Heart right ventricle (tissue), 16 donors: ENCODE measurements around the gene SH3RF3. TPM values are rescaled to one million over a fixed set of nuclear protein-coding genes. Genes with fewer than 3 reads are reported as not detected.

ENCODE experiments used
- ATAC-seq, 8 donors: fragments of 200-7000 bp; cut with Tn5 transposase; one replicate each; pipeline ENCODE4 v1.9.1; 2020; ENCODE audit warnings: mild to moderate bottlenecking in 8 of 8, moderate library complexity in 8 of 8, moderate number of reproducible peaks in 1 of 8
- DNase-seq, 2 donors: peaks; one replicate each; pipeline ENCODE4 v3.0.0-alpha.2; 2020
- H3K27ac ChIP-seq, 10 donors: fragments of 200-600 bp; sonication (generic) in 2 of 10; one replicate each; pipeline versions ENCODE4 v1.5.0 to v1.8.0; 2020 to 2022; ENCODE audit warnings: mild to moderate bottlenecking in 3 of 10
- H3K27me3 ChIP-seq, 7 donors: fragments of 200-600 bp; one replicate each; pipeline ENCODE4 v1.8.0; 2021 to 2022; ENCODE audit warnings: mild to moderate bottlenecking in 2 of 7
- H3K36me3 ChIP-seq, 9 donors: fragments of 200-600 bp; sonication (generic) in 1 of 9; one replicate each; pipeline versions ENCODE4 v1.5.0 to v1.8.0; 2020 to 2022; ENCODE audit warnings: mild to moderate bottlenecking in 2 of 9
- H3K4me1 ChIP-seq, 9 donors: fragments of 200-600 bp; sonication (generic) in 1 of 9; one replicate each; pipeline versions ENCODE4 v1.5.0 to v1.8.0; 2020 to 2022; ENCODE audit warnings: mild to moderate bottlenecking in 4 of 9
- H3K4me3 ChIP-seq, 10 donors: fragments of 200-600 bp; sonication (generic) in 2 of 10; one replicate each; pipeline versions ENCODE4 v1.5.0 to v1.8.0; 2020 to 2022; ENCODE audit warnings: mild to moderate bottlenecking in 7 of 10, moderate library complexity in 2 of 10
- H3K9me3 ChIP-seq, 11 donors: fragments of 200-600 bp in 10 of 11; sonication (generic) in 2 of 11; one replicate each; pipeline versions ENCODE4 v1.5.0 to v1.8.0; 2013 to 2022; ENCODE audit warnings: mild to moderate bottlenecking in 2 of 11, control low read depth in 1 of 11, moderate library complexity in 1 of 11
- WGBS, 2 donors: extraction: QIAGEN DNeasy Blood & Tissue Kit; methylation state at CpG; one replicate each; pipeline ENCODE4 v1.1.7; 2013; ENCODE audit warnings: inconsistent platforms in 1 of 2; 5-methylcytosine and 5-hydroxymethylcytosine counted together
- intact Hi-C, 10 donors: fragments of 100-400 bp; cut with DNase I; formaldehyde crosslinking; loops; one replicate each; pipeline versions ENCODE4 v1.11.1 to v1.14.2; 2022
- polyA plus RNA-seq, 2 donors: library from polyadenylated mRNA; stranded (reverse); fragments of 200-250 nt; gene quantifications; one replicate each; pipeline ENCODE4 v1.2.3, GENCODE V29; 2013
- total RNA-seq, 10 donors: library from RNA; stranded (reverse); fragmentation: NEBNext Ultra II Directional in 3 of 10; extraction: Animal tissue kit (Norgen Biotek cat#: 25700) in 3 of 10; gene quantifications; one replicate each; pipeline versions ENCODE4 v1.2.1 to v1.2.4, GENCODE V29; 2021 to 2023
- TF ChIP-seq, protein P1 (sequence below), 9 donors: fragments of 200-600 bp; sonication (generic) in 2 of 9; IDR thresholded peaks; one replicate each; pipeline versions ENCODE4 v1.5.0 to v1.8.0; 2021 to 2022; ENCODE audit warnings: antibody characterized with exemption in 9 of 9, mild to moderate bottlenecking in 5 of 9, moderate library complexity in 1 of 9
- donor health status: Arrhythmogenic right ventricular cardiomyopathy.
- donor health status: ischemic (EF 13 %, LVEDD 7.1; RV severe dilation, severe dysfunction).
- donor health status: healthy with polysubstance abuse.
- donor health status: DM: no; HTN: yes; CAD: no.
- donor health status: DM: no; HTN: no; CAD: no.
- donor health status: ischemic (EF 25% LVEDD 6.9; RV normal size, moderate dysfunction).
- donor health status: ischemic (EF 25% LVEDD 5.7; RV mildly dilated, moderate dysfunction).
- donor health status: healthy.
- donor health status: DM: yes; HTN: yes; CAD: no.
- donor health status: Ischemic cardiomyopathy.
- donor health status: ischemic (EF 35%, LVEDD 5.7; RV mildly dilated, moderate dysfunction).
- donor health status: nonischemic (EF 11% LVEDD 7.7; RV severe dilation, severe dysfunction).
- donor health status: DM: yes; HTN: yes; CAD: no.
- donor health status: PGD.
- donor health status: ischemic (EF 29% LVEDD 5.4; RV normal size, mild dysfunction).
- donor health status: nonischemic (EF 23%, LVEDD 6.1; RV moderate dilation, normal function).

The SH3RF3 gene
- total and polyA plus RNA-seq, 12 donors: 5.0 to 11.5 (median 8.6) TPM

DNA sequence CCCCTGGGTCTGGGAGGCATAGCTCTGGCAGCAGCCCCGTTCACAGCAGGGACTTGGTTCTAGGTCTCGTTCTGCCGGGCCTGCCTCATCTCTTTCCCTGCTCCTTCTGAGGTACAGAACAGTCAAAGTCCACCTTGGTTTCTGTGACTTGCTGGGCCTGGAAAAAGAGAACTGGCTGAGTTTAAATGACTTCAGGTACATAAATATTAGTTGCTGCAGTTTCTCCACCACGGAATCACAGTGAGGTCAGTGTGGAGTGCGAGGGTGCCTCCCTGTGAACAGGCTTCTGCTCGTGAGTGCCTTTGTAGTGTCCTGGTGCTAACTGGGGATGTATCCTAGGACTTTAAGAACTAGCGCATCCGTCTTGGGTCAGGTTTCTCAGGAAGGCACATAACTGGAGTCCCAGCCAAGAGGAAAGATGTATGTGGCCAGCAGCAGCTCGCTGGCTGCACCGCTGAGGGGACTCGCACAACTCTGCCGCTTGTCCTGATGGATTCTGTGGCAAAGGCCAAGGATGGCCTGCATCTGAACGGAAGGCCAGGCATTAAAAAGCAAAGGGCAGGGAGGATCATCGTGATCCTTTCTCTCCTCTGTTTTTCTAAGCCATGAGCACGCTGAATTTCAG lies 188.6 kb downstream of the SH3RF3 start:
- DNase-seq: no peak
- H3K27me3 ChIP-seq: no peaks in the 10 kb centered on the region
- TF ChIP-seq, protein P1, sequence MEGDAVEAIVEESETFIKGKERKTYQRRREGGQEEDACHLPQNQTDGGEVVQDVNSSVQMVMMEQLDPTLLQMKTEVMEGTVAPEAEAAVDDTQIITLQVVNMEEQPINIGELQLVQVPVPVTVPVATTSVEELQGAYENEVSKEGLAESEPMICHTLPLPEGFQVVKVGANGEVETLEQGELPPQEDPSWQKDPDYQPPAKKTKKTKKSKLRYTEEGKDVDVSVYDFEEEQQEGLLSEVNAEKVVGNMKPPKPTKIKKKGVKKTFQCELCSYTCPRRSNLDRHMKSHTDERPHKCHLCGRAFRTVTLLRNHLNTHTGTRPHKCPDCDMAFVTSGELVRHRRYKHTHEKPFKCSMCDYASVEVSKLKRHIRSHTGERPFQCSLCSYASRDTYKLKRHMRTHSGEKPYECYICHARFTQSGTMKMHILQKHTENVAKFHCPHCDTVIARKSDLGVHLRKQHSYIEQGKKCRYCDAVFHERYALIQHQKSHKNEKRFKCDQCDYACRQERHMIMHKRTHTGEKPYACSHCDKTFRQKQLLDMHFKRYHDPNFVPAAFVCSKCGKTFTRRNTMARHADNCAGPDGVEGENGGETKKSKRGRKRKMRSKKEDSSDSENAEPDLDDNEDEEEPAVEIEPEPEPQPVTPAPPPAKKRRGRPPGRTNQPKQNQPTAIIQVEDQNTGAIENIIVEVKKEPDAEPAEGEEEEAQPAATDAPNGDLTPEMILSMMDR (IDR thresholded peaks at IDR 0.05): no peak
- H3K4me1 ChIP-seq: peaks cover 5 to 60% (median 45%) of the 10 kb centered on the region in 9 donors
- H3K4me3 ChIP-seq: peak overlapping the region in 2 of 10 donors; percentile 8 to 18
- intact Hi-C loops: loop anchor here in 2 of 10 donors (1.0 to 5.0 kb wide), 4 partner anchors 35 to 190 kb away; partner anchors contain the start of gene SH3RF3 (in 1 of the 2)
- ATAC-seq: no peak
- peak overlapping the region in 9 of 10 donors; percentile 11 to 85 (median 66) for H3K27ac ChIP-seq
- WGBS, 2 donors: 69 to 83% methylated on average over 15 of the region's 15 CpGs
- H3K9me3 ChIP-seq: no peaks in the 10 kb centered on the region
- H3K36me3 ChIP-seq: no peaks in the 10 kb centered on the region

GRCh38 chr2:109318150-109318948 lies 189.3 kb downstream of the SH3RF3 start:
- H3K36me3 ChIP-seq: no peaks in the 10 kb centered on the region
- ATAC-seq: peak; percentile 53 to 79 (median 64)
- WGBS, 2 donors: 25 to 35% methylated on average over 22 of the region's 22 CpGs
- peak overlapping the region; percentile 33 to 85 (median 63) for H3K27ac ChIP-seq
- no peaks in the 10 kb centered on the region for H3K9me3 ChIP-seq
- H3K4me1 ChIP-seq: peaks cover 7 to 68% (median 53%) of the 10 kb centered on the region in 9 donors
- TF ChIP-seq, protein P1 (IDR thresholded peaks at IDR 0.05): peak in 6 of 9 donors; percentile 4 to 43 (median 25)
- DNase-seq: peak; percentile 62 to 85
- peak overlapping the region in 5 of 10 donors; percentile 2 to 21 (median 17) for H3K4me3 ChIP-seq
- intact Hi-C loops: loop anchor here in 1 of 10 donors (5.0 kb wide), 3 partner anchors 36 to 191 kb away; partner anchors contain the start of gene SH3RF3
- H3K27me3 ChIP-seq: no peaks in the 10 kb centered on the region

DNA sequence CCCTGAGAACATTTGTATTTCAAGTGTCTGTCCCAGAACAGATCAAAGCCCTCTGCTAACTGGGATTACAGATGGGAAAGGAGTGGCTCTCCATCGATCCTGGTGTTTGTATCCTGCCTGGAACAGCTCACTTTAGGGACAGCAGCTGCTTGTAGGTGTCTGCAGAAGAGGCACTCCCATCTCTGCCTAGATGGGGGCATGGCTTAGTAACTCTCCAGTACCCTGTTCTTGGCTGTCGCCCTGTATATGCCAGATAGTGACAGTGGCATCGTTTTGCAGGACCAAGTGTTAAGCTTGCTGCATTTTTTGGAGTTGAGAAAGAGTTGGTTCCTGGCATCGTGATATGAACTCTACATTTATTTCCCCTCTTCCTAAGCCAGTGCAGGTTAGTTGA lies 189.9 kb downstream of the SH3RF3 start:
- ATAC-seq (peak in 7 of 8 donors; percentile 1 to 46 (median 23)), DNase-seq (no peak)
- Histone ChIP-seq H3K36me3 (no peaks in the 10 kb centered on the region), H3K9me3 (no peaks in the 10 kb centered on the region), H3K4me3 (no peak overlapping the region), H3K4me1 (peaks cover 7 to 72% (median 54%) of the 10 kb centered on the region in 9 donors), H3K27ac (peak overlapping the region; percentile 33 to 85 (median 63)), H3K27me3 (no peaks in the 10 kb centered on the region)
- intact Hi-C loops: loop anchor here in 1 of 10 donors (5.0 kb wide), 3 partner anchors 37 to 192 kb away; partner anchors contain the start of gene SH3RF3
- TF ChIP-seq, protein P1 (IDR thresholded peaks at IDR 0.05): no peak
- 54% methylated on average over 4 of the region's 4 CpGs for WGBS, 2 donors

DNA sequence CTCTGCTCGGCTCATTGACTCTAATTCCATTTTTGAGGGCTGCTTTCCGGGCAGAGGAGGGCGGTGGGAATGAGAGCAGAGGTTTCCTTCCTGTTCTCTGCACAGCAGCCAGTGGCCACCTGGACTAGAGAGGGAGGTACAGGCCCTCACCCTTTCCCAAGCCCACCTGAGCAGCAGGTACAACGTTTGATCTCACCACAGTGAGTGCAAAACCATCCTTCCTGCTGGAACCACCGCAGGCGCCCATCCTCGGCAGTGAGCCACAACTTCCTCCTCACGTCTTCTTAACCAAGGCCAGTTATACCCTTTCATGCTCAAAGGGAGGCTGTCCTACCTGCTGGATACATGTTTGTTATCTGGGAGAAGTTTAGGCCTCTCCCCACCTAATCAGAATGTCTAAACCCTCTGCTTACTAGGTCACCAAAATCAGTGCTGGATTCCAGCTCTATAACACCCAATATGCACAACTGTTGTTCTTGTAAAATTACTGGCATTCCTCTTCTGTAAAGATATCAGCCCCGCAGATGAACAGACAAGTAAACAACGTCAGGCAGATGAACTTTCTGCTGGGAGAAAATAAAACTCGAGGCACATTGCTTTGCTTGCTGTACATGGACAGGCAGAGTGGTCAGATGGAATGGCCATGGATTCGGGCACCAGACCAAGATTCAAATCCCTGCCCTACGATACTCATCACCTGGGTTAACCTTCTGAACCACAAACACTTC lies 191.4 kb downstream of the SH3RF3 start:
- Histone ChIP-seq H3K4me1 (peaks cover 7 to 87% (median 64%) of the 10 kb centered on the region in 9 donors), H3K27ac (no peak overlapping the region)

More for the DNA sequence above, 191.4 kb downstream of the SH3RF3 start:
- TF ChIP-seq, protein P1 (IDR thresholded peaks at IDR 0.05): no peak
- Histone ChIP-seq H3K27me3 (no peaks in the 10 kb centered on the region), H3K36me3 (no peaks in the 10 kb centered on the region), H3K4me3 (no peak overlapping the region), H3K9me3 (no peaks in the 10 kb centered on the region)
- intact Hi-C loops: loop anchor here in 2 of 10 donors (5.0 to 10.0 kb wide), 4 partner anchors 46 to 146 kb away; no protein-coding TSS in a partner anchor
- ATAC-seq (no peak), DNase-seq (no peak)
- 76 to 83% methylated on average over 13 of the region's 13 CpGs for WGBS, 2 donors
